ENCODE measurements around the gene NAP1L1. TPM values are rescaled to one million over a fixed set of nuclear protein-coding genes. Genes with fewer than 3 reads are reported as not detected.

The NAP1L1 gene
- total RNA-seq, 1 donor from 2014 or later: 144 TPM

DNA sequence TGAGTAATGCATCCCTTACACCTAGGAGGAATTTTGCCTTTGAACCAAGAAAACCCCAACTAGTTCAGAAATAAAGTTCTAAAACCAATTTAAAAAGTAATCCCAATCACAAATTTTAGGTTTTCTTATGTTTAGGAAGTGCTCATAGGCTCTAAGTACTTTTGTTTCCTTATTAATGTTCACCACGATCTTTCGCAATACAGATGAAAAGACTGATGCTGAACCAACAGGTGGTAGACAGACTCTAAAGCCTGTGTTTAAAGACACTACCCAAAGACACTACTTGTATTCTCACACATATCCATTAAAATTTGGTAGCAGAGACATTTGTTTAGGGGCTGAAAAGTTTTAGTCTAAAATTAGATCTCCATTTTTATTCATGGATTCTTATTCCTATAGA, 42.3 kb downstream of the NAP1L1 start:
- no peak for FAIRE-seq
- no peak for DNase-seq (ENCODE audit: low spot score in 2 of 2)

- no peak for FAIRE-seq
- DNase-seq (ENCODE audit: low spot score in 2 of 2): no peak
These were observed 43.1 kb downstream of the NAP1L1 start for GRCh38 chr12:76041406-76041805.

- FAIRE-seq (no peak), DNase-seq (ENCODE audit: low spot score in 2 of 2) (no peak)
These were observed 44.0 kb downstream of the NAP1L1 start for GRCh38 chr12:76040461-76040860.

DNA sequence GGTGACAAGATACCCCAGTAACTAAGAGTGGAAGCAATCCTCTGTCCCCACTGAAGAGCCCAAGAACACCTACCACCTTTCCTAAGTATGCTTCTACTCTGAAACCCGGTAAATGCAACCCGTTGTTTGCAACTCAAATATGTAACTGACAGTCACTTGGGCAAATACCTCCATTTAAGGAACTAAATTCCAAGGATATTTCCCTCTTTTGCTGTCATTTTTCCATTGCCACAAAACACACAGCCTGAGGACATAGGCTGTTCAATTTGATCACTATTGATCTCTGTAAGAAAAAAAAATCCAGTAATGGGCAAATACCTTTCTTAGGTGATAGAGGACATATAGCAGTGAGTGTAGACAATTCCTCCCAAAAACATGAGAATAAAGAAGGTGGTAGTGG, 46.3 kb downstream of the NAP1L1 start:
- FAIRE-seq (no peak), DNase-seq (ENCODE audit: low spot score in 2 of 2) (no peak)

GRCh38 chr12:76037130-76038103, 47.1 kb downstream of the NAP1L1 start:
- FAIRE-seq: peak; percentile 48

DNA sequence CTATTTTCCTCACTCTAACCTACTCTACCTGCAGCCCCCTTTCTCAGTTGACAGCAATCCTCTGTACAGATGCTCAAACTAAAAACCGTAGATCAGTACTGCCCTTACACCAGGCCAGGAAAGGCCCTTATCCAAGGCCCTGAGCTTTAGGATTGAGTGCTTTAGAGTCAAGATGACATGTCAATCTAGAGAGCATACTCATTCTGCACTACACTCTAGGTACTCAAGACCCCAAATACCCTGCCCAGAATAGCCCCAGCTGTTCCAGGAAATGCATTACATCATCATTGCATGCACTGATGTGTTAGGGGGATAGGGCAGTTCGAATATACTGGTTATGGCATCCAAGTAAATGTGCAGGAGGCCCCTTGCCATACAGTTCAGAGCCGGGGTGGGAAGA, 49.4 kb downstream of the NAP1L1 start:
- FAIRE-seq: no peak

More at GRCh38 chr12:76037130-76038103, 47.1 kb downstream of the NAP1L1 start:
- DNase-seq (ENCODE audit: low spot score in 2 of 2): peak in 1 of 2 donors; percentile 41

DNA sequence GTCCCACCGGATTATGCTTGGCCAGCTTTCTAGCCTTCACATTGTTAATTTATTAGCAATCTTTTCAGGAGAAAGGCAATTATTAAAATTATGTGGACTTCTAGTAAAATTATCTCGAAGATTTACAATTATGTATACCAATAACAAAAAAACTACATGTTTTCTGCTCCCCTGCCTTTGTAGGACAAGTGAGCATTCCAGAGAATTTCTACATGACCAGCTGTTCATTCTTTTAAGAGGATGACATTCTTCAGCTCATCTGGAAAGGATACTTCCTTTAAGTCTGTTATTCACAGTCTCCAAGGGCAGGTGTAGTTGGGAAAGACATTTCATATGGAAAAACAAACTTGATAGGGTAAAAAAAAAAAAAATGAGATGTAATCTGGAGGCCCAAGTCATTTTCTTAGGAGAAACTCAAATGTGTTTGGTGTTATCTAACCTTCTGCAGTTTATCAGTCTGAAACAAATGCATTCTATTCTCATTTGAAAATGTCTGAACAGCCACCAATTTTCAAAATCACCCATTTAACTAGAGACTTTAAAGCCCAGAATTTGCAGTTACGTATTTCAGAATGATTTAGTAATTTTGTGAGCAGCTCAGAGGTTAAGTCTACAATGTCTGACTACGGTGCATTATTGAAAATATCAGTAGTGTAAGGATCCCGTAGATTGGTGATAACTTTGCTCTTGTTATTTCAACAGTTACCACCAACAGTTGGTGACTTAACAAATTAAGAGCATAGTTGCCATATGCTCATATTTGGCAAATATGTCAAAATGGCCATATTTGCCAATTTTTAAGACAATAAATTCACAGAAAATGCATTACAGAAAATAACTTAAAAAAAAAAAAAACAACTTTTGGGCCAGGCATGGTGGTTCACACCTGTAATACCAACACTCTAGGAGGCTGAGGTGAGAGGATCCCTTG, 51.1 kb downstream of the NAP1L1 start:
- FAIRE-seq: no peak
- no peak for DNase-seq (ENCODE audit: low spot score in 2 of 2)

More for the DNA sequence above, 49.4 kb downstream of the NAP1L1 start:
- no peak for DNase-seq (ENCODE audit: low spot score in 2 of 2)

DNA sequence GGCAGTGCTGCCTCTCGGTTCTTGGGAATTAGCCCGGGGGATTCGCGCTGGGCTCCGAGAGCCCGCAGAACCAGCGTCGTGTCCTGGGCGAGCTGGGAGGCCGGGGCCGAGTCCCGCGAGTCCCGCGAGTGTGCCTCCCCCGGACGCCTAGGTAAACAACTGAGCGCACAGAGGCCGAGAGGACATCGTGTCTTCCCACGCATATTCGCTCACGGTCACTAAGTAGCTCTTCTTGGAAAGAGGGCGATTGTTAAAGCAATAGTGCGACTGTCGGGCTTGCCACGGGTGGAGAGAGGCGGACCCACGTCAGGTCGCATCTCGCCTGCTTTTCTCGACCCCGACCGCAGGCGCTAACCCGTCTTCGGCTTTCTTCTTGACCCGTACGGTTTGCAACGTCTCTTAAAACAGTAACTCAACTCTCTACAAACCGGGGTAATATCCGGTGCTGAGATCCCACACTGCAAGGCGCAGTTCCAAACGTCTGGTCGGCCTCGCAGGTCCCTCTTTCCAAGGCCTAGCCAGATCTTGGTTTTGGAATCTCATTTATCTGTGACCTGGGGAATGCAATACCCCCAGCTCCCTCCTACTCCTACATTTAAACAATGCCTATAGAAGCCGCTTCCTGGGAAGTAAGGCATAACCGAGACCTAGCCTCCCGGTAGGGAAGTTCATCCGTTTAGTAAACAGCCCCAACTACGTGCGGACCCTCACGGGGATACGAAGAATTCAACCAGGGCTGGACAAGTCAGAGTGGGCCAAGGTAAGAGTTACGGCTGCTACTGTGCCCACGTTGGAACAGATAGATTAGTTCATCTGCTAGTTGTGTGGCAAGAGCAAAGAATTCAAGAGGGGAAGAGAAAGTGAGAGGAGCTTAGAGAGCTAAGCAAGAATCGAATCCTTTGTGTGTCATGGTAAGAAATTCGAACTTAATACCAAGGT, 52.2 kb downstream of the NAP1L1 start:
- FAIRE-seq: no peak

GRCh38 chr12:76031414-76032042, 53.0 kb downstream of the NAP1L1 start, which contains the start of gene PHLDA1:
Gene PHLDA1 (minus strand): TSS chr12:76031776.
- FAIRE-seq: no peak

More for the DNA sequence above, 52.2 kb downstream of the NAP1L1 start:
- DNase-seq (ENCODE audit: low spot score in 2 of 2): peak; percentile 45 to 51

GRCh38 chr12:76031081-76031413, 53.4 kb downstream of the NAP1L1 start:
- no peak for FAIRE-seq
- DNase-seq (ENCODE audit: low spot score in 2 of 2): no peak

More at GRCh38 chr12:76031414-76032042, 53.0 kb downstream of the NAP1L1 start, which contains the start of gene PHLDA1:
- DNase-seq (ENCODE audit: low spot score in 2 of 2): peak; percentile 90 to 92

GRCh38 chr12:76030341-76031080, 54.0 kb downstream of the NAP1L1 start:
- peak; percentile 27 to 54 for DNase-seq (ENCODE audit: low spot score in 2 of 2)

GRCh38 chr12:76029982-76030340, 54.5 kb downstream of the NAP1L1 start:
- DNase-seq (ENCODE audit: low spot score in 2 of 2): no peak
- no peak for FAIRE-seq

More at GRCh38 chr12:76030341-76031080, 54.0 kb downstream of the NAP1L1 start:
- no peak for FAIRE-seq

- no peak for DNase-seq (ENCODE audit: low spot score in 2 of 2)
- no peak for FAIRE-seq
These were observed 55.8 kb downstream of the NAP1L1 start for GRCh38 chr12:76028571-76029277.

GRCh38 chr12:76026643-76027063, 57.8 kb downstream of the NAP1L1 start:
- DNase-seq (ENCODE audit: low spot score in 2 of 2): no peak
- FAIRE-seq: no peak

DNA sequence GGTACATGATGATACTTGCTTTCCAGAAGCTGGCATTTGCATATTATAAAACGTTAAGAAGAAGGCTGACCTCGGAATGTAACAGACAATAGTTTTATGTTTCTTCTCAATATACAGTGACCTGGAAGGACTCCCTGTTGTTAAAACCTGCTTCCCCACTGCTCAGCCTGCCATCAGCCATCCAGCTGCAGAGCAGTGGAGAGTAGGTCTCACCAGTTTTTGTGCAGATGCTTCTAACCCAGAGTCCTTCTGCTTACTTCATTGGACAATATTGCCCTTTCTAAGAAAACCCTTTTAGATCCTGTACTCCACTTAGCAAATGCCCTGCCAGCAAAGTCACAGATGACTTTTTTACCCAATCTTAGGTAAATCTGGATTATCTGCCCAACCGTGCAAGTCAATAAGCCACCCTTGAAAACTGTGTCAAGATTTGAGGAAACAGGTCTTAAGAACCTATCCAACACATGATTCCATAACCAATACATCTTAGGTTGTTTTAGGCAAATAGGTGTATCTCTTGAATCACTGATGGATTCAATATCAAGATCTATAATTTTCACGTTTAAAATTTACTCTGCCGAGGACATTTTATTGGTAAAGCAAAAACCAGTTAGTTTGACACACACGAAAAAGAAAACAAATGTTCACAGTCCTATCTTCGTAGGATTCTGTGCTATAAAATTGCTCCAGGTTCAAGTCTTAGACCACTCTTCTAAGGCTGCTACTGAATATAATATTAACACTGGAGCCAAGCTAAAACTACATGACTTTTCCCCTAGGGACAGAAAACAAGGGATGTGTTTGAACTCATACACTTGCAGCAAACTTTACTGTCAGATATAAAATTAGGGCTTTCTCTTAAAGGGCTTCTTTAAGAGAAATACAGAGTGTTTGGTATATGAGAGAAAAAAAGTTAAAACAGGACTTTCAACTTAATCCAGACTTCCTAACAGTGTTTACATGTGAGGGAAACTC, 58.6 kb downstream of the NAP1L1 start:
- no peak for FAIRE-seq
- no peak for DNase-seq (ENCODE audit: low spot score in 2 of 2)

DNA sequence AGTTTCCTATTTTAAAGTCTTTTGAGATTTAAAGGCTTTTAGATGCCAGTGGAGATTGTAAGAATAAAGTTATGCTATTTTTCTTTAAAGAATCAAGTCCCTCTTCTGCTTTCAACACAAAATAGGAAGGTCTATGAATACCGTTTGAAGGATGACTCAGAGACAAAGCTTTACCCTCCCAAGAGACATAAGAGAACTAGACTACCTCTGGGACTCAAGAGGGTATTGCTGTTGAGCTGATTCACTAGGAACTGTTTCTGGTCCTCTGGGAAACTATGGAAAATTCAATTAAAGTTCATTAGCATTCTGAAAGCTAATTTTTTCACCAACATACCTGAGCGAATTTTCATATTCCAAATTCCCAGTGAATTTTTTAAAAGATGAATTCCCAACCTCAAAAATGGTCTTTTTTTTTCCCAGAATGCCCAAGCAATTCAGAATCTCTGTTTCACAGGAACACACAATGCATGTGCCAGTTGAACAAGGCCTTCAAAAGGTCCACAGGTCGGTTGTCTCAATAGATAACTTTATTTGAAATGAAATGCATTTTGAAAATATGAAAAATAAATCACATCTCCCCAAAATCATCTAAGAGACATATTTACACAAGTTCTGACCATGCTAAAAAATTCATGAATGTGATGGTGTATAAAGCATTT, 59.4 kb downstream of the NAP1L1 start:
- FAIRE-seq (no peak), DNase-seq (ENCODE audit: low spot score in 2 of 2) (no peak)

Measured in frontal cortex (tissue), 4 donors.